ENCODE measurements around the gene FOXRED1. TPM values are rescaled to one million over a fixed set of nuclear protein-coding genes. Genes with fewer than 3 reads are reported as not detected.

The FOXRED1 gene
- total and polyA plus RNA-seq, 2 of the 4 experiments (the other 2 are of a cell fraction): 15.1 to 28.3 TPM

GRCh38 chr11:126313826-126314225, 44.9 kb downstream of the FOXRED1 start:
- H3K4ac ChIP-seq (ENCODE audit: low read depth, low read length): no peak overlapping the region
- H2AK9ac ChIP-seq (replicated peaks; ENCODE audit: low read depth, low read length, poor library complexity): no peak overlapping the region
- 92% methylated on average over 2 of the region's 5 CpGs; no CpG with 5 or more reads in 1 of the 2 experiments for WGBS, 2 experiments (ENCODE audit: extremely low coverage in 2 of 2, insufficient read length in 1 of 2)
- H3K9me1 ChIP-seq (ENCODE audit: insufficient read depth, low read length): peaks cover 9% of the 10 kb centered on the region; the same call in 1 of the 2 replicates
- H3K14ac ChIP-seq (replicated peaks; ENCODE audit: low read depth, low read length): no peak overlapping the region
- ATAC-seq (ENCODE audit: low read depth): no peak
- in situ Hi-C loops (cut with MboI; ENCODE audit: low sequenced_read_pairs) (loop anchor here (10.0 to 25.0 kb wide), 3 partner anchors 101 to 1023 kb away; no protein-coding TSS in a partner anchor), dilution Hi-C loops (cut with HindIII; ENCODE audit: low sequenced_read_pairs, unreplicated experiment) (no loop called here), intact Hi-C loops (cut with micrococcal nuclease) (loop anchor here (5.0 to 10.0 kb wide), 3 partner anchors 291 to 1181 kb away; no protein-coding TSS in a partner anchor)
- H2BK120ac ChIP-seq (ENCODE audit: low read depth, low read length): no peak overlapping the region
- no peaks in the 10 kb centered on the region for H3K9me3 ChIP-seq (ENCODE audit: control insufficient read depth, insufficient read depth, low read length)
- BruUV-seq (replicated peaks): no TSS peak
- H3K18ac ChIP-seq (ENCODE audit: low read depth, low read length): no peak overlapping the region
- H4K20me1 ChIP-seq (ENCODE audit: insufficient read depth, low read length): peaks cover 3% of the 10 kb centered on the region; the same call in 1 of the 2 replicates
- no peak overlapping the region for H3K56ac ChIP-seq (ENCODE audit: extremely low read depth, insufficient read depth, low read length)
- no peaks in the 10 kb centered on the region for H3K27me3 ChIP-seq (ENCODE audit: control insufficient read depth, insufficient read depth, low read length)
- no peak for DNase-seq
- TF ChIP-seq MAZ (IDR thresholded peaks at IDR 0.05; ENCODE audit: borderline replicate concordance, low read depth, low read length) (no peak), FOS (IDR thresholded peaks at IDR 0.05; ENCODE audit: low read depth, low read length) (no peak), SMC3 (IDR thresholded peaks at IDR 0.05; ENCODE audit: low read depth, low read length) (no peak), NFE2L2 (IDR thresholded peaks at IDR 0.05; ENCODE audit: low read depth, low read length) (no peak), RCOR1 (IDR thresholded peaks at IDR 0.05; ENCODE audit: insufficient replicate concordance, low read length) (no peak), MXI1 (IDR thresholded peaks at IDR 0.05; ENCODE audit: borderline replicate concordance, low read depth, low read length) (no peak), MAFK (IDR thresholded peaks at IDR 0.05; ENCODE audit: low read depth, low read length) (no peak), RFX5 (IDR thresholded peaks at IDR 0.05; ENCODE audit: low read depth, low read length) (no peak), RAD21 (IDR thresholded peaks at IDR 0.05; ENCODE audit: low read length) (no peak), CHD1 (IDR thresholded peaks at IDR 0.05; ENCODE audit: low read depth, low read length) (no peak), BHLHE40 (IDR thresholded peaks at IDR 0.05; ENCODE audit: low read depth, low read length) (no peak), POLR2A (IDR thresholded peaks at IDR 0.05; ENCODE audit: low read depth, low read length) (no peak), CTCF (conservative IDR thresholded peaks at IDR 0.05; ENCODE audit: low read depth, low read length) (no peak), CEBPB (IDR thresholded peaks at IDR 0.05; ENCODE audit: low read depth, low read length) (no peak)
- TF ChIP-seq, protein P1, sequence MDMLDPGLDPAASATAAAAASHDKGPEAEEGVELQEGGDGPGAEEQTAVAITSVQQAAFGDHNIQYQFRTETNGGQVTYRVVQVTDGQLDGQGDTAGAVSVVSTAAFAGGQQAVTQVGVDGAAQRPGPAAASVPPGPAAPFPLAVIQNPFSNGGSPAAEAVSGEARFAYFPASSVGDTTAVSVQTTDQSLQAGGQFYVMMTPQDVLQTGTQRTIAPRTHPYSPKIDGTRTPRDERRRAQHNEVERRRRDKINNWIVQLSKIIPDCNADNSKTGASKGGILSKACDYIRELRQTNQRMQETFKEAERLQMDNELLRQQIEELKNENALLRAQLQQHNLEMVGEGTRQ (IDR thresholded peaks at IDR 0.05; ENCODE audit: low read depth, low read length): no peak
- TF ChIP-seq, protein P2, sequence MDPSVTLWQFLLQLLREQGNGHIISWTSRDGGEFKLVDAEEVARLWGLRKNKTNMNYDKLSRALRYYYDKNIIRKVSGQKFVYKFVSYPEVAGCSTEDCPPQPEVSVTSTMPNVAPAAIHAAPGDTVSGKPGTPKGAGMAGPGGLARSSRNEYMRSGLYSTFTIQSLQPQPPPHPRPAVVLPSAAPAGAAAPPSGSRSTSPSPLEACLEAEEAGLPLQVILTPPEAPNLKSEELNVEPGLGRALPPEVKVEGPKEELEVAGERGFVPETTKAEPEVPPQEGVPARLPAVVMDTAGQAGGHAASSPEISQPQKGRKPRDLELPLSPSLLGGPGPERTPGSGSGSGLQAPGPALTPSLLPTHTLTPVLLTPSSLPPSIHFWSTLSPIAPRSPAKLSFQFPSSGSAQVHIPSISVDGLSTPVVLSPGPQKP (IDR thresholded peaks at IDR 0.05; ENCODE audit: borderline replicate concordance, low read depth, low read length): no peak
- H2BK5ac ChIP-seq (ENCODE audit: low read depth, low read length, poor library complexity, severe bottlenecking): no peak overlapping the region
- ChIA-PET POLR2A (ENCODE audit: unreplicated experiment) (no interaction called here), CTCF (no interaction called here)
- H4K5ac ChIP-seq (ENCODE audit: low read depth, low read length): no peak overlapping the region
- H3K36me3 ChIP-seq (ENCODE audit: control insufficient read depth, insufficient read depth, low read length): peaks cover 1% of the 10 kb centered on the region; the same call in 1 of the 2 replicates
- H2BK20ac ChIP-seq (ENCODE audit: low read depth, low read length): no peak overlapping the region
- H4K91ac ChIP-seq (ENCODE audit: insufficient read depth, low read depth, low read length): no peak overlapping the region
- H2AK5ac ChIP-seq (ENCODE audit: low read depth, low read length): no peak overlapping the region
- peaks cover 0 to 3% of the 10 kb centered on the region in 2 experiments; a peak in 1 of 4 replicates for H3K79me1 ChIP-seq (ENCODE audit: low read depth in 1 of 2, low read length in 2 of 2)
- no peak overlapping the region for H3K23ac ChIP-seq (ENCODE audit: low read depth, low read length)
- no peak overlapping the region for H3K4me3 ChIP-seq (ENCODE audit: insufficient read depth, low read depth, low read length)
- no peak overlapping the region for H3K27ac ChIP-seq (ENCODE audit: insufficient read depth, low read length)
- H2BK15ac ChIP-seq (ENCODE audit: low read depth, low read length): no peak overlapping the region
- no peak overlapping the region for H3K9ac ChIP-seq (ENCODE audit: low read depth, low read length)
- no peak overlapping the region for H4K8ac ChIP-seq (ENCODE audit: low read depth in 2 of 2, low read length in 2 of 2)
- H2AFZ ChIP-seq (replicated peaks; ENCODE audit: low read length, poor library complexity): no peak overlapping the region
- no peak overlapping the region for H3K4me2 ChIP-seq (ENCODE audit: low read depth, low read length)
- H3K4me1 ChIP-seq (ENCODE audit: control insufficient read depth, insufficient read depth, low read length): peaks cover 12% of the 10 kb centered on the region

Measured in IMR-90 (cell line).